ENCODE data around the gene GATAD2B. TPM values are rescaled to one million over a fixed set of nuclear protein-coding genes. Genes with fewer than 3 reads are reported as not detected.
"Not testable (repeated sequence)": the region's sequence is repeated elsewhere in the genome, so short reads cannot be mapped to it uniquely, and the experiment has no call there.

Gene GATAD2B
- polyA plus RNA-seq, 4 donors: 27.2 to 31.5 (median 28.9) TPM

DNA sequence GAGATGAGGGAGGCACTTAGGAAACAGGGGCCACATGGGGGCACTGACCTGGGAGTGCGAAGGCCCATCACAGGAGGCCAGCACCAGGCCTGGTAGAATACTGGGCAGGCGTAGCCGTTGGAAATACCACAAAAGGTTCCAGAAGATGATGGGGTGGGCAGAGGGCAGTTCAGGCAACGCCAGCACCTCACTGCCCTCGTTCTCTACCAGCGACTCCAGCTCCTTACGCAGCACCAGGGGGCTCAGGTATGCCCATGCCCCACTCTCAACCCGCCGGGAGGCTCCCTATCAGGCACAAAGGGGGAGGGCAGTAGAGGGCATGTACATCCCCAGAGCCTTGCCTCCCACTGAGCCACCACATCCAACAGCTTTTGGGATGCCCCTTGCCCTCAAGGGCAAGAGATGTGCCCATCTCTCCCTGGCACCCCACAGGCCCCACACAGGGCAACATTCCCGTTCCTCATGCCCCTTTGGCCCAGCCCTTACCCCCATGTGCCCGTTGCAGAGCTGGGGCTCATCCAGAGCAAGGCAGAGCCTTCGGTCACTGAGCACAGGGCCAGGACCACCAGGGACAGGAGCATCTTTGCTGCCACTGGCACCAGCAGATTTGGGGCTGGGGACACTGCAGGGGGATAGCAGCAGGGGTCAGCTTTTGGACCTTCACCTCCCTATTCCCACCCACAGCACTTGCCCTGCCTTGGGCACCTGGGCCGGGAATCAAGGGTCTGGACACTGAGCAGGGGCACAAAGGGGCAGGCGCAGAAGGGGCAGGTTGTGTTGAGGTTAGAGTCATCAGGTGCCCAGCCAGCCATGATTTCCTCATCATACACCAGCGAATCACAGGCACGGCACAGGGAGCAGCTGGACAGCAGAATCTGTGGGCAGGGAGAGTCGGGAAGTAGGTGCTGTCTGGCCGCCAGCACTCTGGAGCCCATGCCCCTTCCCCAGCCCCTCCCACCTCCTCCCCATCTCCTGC is 9.7 kb upstream of the GATAD2B start:
- DNase-seq (ENCODE audit: low read depth in 4 of 4, low spot score in 3 of 4): no peak

DNA sequence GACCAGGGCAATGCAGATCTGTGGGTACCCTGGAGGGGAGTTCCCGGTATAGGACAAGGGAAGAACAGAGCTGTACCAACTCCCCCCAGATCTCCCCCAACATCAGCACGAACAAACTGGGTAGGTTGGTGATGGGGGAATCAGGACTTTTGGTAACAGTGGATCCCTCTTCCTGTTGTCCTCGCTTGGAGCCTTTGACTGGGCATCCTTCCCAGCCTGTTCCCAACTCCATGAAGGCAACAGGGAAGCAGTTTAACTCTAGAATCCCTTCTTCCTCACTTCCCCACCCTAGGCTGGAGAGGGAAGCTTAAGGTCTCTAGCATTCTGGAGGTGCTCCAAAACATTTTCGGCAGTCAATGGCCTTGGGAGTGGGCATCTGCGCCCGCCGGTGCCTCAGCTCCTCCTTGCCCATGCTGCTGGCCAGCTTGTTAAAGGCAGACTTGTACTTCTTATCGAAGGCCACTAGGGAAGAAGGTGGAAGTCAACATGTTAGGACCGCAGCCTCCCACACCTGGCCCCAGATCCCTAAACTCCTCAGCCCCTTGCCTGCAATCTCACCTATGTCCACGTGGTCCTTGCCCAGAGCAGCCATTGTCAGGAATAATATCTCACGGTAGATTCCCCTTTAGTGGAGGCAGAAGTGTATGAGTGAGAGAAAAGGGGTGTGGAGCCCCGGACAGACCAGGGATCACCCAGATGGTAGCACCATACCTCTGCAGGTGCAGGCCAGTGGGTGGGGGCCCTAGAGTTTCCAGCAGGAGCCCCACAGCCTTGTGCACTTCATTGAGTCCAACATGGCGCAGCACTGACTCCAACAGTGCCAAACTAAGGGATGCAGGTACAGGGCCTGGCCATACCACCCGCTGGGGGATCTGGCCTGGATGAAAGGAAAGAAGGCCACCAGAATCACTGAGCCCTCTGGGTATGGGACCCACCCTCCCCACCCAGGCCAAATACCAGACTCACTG is 7.5 kb upstream of the GATAD2B start:
- no peak for DNase-seq (ENCODE audit: low read depth in 4 of 4, low spot score in 3 of 4)

DNA sequence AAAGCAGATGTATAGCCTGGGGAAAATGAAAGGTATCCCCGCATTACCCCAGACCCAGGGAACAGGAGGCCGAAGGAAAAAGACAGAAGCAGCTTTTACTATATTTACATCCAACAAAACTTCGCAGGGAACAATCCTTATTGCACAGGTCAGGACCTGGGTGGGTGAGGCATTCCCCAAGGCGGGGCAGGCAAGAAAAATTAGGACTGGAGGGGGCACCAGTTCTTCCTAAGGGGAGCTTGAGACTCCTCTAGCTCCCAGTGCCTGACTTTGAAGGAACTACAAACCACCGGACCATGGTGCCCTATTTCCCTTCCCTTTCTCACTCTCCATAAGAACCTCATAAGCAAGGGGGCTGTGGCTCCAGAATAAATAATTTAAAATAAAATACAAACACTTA is 6.7 kb upstream of the GATAD2B start:
- DNase-seq (ENCODE audit: low read depth in 4 of 4, low spot score in 3 of 4): no peak

DNA sequence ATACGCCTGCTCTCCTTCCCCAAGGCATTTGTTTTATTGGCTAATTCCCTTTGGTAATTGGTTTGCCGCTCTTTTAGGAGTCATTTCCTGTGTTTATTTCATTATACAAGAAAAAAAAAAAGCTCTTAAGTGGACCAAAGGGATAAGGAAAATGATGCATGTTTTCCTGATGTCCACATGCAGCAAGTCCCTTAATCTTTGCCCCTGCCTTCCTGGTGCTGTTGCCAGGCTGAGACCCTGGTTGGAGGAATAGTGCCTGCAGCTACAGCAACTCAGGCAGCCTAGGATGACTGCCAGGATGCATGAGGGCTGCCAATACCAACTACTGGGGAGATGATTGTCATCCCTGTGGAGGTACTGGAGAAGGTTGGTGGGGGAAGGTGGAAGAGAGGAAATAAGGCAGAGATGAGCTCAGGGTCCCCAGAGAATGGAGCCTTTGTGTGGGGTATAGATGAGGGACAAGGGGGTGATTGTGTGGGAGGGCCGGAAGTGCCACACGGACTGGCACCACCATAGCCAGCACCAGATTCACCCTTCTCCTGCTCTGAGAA is 6.1 kb upstream of the GATAD2B start:
- no peak for DNase-seq (ENCODE audit: low read depth in 4 of 4, low spot score in 3 of 4)

DNA sequence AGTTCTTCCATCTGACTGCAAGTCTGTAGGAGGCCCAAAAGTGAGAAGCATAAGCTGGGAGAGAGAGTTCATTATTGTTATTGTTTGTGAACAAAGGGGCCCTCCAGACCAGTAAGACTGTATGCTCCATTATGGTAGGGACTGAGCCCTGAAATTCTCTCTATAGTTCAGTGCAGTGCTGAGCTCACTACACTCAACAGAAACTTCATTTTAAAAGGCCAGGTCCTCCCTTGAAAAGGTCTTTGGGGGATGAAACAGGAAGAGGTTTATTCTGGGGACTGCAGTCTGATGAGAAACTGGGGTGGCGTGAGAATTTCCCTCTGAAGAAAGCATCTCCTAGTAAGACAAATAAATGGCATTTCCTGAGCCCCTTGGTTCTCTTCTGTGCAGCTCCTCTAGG is 5.5 kb upstream of the GATAD2B start:
- no peak for DNase-seq (ENCODE audit: low read depth in 4 of 4, low spot score in 3 of 4)

DNA sequence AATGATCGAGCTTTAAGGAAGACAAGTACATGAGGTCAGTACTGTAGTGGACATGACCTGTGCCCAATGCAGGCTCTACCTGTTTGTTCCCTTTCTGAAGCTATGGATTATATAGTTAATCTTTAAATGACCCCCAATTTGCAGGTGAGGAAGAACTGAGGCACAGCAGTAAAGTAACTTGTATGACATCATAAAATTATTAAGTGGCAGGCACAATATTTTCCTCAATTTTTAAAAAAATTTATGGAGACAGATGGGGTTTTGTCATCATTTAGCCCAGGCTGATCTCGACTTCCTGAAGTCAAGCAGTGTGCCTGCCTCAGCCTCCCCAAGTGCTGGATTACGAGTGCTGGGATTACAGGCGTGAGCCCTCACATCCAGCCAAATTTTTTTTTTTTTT is 3.6 kb upstream of the GATAD2B start:
- DNase-seq (ENCODE audit: low read depth in 4 of 4, low spot score in 3 of 4): no peak

DNA sequence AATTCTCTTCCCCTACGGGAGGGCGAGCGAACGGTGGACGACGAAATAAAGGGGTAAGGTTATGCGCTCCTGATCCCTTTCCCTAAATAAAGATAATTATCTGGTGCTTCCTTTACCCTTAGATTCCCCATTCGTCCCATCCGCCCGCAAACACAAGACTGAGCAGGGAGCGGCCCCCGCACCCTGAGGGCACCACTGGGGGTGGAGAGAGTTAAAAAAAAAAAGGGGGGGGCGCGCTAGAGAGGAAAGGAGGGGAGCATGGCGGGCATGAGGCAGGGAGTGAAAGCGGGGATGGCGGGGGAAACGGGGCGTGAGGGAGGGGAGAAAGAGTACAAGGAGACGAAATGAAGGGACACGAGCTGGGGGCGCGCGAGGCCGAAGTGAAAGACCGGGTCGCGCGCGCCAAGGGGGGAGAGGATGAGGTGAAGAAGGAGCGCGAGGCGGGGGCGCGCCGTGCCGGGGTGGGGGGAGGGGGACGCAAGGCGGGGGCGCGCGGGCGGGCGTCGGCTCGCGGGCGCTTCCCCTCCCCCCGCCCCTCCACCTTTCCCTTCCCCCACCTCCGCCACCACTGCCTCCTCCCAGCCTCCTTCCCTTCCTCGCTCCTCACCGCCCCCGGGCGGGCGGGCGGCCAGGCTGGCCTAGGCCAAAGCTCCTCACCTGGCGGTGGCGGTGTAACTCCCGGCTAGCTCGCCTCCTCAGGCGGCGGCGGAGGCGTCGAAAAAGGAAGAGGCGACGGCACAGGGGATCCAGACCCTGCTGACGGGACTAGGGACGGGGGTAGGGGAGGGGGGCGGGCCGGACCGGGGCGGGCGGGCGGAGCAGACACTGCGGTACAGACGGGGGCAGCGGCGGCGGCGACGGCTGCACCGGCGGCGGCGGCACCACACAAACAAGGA is 448 bp downstream of the GATAD2B start:
- DNase-seq (ENCODE audit: low read depth in 4 of 4, low spot score in 3 of 4): peak in 2 of 4 donors; percentile 16 to 33

DNA sequence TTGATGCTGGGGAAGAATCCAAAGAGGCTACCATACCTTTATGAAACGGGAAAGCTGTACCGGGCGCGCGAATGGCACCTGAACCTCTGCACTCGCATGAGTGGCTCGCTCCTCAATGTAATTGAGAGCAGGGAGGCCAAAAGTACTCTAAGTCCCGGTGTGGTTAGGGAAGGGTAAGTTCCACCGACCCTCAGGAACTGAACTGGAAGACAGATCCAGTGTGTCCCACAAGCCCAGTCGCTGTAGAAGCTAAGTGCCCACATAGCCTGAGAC is 1.0 kb downstream of the GATAD2B start:
- peak in 1 of 4 donors; percentile 2 for DNase-seq (ENCODE audit: low read depth in 4 of 4, low spot score in 3 of 4)

DNA sequence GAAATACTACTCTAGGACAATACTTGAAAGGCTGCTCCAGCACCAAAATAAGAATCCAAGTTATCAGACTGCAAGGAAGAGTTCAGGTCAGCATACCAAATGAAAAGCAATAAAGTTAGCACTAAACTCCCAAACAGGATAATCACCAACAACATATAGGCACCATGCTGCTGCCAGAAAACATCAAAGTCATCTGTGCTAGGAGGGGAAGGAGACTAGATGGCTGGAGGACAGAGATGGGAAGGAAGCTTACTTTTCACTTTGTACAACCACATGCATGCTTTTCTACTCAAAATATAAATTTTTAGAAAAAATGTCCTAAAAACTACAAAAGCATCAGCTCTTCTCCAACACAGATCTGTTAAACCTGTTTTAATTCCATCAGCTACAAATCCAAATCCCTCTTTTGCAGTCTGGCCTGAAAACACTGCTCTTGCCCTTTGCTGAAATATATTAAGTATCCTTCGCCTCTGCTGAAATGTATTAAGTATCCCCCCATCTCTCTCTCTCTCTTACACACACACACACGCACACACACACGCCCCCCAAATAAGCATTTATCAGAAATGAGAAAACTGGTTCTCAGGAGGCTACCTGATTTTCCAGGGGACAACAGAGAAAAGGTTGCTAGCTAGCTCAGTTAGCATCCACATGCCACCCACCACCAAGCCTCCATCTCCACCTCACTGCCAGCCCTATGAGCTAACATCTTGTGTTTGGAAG is 1.5 kb downstream of the GATAD2B start:
- no peak for DNase-seq (ENCODE audit: low read depth in 4 of 4, low spot score in 3 of 4)

DNA sequence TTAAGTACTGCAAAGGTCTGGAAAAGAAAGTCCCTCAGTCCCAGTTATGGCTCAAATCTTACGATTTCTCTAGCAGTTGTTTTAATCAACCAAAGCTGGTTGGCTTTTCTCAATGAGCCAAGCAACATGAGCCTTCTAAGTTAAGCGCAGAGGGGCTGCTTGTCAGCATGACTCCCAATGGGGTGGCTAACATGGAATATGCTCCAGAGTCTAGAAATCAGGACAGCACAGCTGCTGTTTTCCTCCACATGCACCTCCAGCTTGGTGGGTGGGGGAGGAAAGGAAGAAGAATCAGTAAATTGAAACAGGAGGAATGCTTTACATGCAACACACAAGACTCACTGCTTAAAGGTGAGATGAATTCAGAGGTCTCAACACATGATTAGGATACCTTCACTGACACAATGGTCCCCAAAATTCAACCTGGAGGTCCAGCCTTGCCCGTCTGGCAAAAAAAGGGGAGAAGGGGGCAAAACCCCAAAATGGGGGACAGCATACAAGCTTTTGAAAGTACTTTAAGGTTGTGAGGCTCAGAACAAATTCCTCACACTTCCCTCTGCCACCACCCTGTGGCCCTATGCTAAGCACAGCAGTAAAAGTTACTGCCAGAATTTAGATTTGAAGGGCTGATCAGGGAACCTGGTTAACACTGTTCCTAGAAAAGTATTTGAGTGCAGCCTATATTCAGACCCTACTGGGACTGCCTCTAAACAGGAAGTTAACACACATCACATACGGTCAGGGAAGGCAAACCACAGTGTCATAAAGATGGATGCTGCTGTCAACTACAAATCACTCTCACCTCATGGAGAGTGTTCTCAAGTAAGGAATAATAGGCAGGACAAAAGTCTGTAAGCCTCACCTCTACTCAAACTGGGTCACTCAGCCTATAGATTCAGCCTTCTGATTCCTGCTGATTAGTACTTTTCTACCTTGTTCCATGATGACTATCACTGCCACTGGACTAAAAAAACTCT is 2.6 kb downstream of the GATAD2B start:
- DNase-seq (ENCODE audit: low read depth in 4 of 4, low spot score in 3 of 4): peak in 1 of 4 donors; percentile 1

DNA sequence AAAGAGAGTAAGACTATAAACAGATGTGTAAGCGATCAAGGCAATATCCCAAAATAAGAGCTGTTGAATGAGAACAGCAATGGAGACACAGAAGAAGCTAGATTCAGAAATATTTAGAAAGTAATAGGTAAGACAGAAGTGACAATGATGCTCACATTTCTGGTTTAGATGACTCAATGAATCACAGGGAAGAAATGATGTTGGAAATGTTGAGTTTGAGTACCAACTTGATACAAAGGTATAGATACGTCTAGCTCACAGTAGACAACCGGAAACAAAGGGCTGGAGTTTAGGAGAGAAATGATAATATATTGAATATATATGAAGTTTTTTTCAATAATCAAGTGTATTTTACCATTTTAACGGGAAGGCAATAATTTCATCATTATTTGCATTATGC is 6.5 kb downstream of the GATAD2B start:
- DNase-seq (ENCODE audit: low read depth in 4 of 4, low spot score in 3 of 4): no peak

DNA sequence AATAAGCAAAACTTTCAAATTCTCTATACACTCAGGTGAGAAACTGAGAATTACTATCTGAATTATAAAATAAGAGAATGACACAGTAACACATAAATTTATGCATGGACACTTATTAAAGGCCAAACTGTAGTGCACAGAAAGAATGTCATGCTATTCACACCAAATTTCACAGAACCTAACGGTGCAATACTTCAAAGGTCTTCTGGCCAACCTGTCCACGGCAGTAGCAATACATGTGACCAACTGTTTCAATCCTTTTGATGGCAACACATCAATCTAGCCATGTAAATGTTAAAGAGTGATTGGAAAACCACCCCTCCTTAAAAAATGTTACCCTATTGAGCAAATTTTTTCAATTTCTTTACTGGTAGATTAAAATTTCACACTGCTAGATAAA is 10.4 kb downstream of the GATAD2B start:
- no peak for DNase-seq (ENCODE audit: low read depth in 4 of 4, low spot score in 3 of 4)

DNA sequence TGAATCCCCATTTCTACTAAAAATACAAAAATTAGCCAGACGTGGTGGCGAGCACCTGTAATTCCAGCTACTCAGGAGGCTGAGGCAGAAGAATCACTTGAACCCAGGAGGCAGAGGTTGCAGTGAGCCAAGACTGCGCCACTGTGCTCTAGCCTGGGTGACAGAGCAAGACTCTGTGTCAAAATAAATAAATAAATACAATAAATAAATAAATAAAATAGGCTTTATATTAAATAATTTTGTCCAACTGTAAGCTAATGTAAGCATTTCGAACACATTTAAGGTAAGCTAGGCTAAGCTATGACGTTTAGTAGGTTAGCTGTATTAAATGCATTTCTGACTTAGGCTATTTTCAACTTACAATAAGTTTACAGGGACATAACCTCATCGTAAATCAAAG is 12.2 kb downstream of the GATAD2B start:
- not testable (repeated sequence) for DNase-seq (ENCODE audit: low read depth in 4 of 4, low spot score in 3 of 4)

DNA sequence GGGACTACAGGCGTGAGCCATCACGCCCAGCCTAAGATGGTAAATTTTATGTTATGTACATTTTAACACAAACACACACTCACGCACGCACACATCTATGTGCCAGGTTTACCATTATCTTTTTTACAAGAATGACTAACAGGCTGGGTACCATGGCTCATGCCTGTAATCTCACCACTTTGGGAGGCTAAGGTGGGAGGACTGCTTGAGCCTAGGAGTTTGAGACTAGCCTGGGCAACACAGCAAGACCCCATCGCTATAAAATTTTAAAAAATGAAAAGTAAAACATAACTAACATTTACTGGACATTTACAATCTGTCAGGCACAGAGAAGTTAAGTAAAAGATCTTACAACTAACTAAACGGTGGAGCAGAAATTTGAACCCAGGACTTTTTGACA is 14.7 kb downstream of the GATAD2B start:
- DNase-seq (ENCODE audit: low read depth in 4 of 4, low spot score in 3 of 4): no peak

DNA sequence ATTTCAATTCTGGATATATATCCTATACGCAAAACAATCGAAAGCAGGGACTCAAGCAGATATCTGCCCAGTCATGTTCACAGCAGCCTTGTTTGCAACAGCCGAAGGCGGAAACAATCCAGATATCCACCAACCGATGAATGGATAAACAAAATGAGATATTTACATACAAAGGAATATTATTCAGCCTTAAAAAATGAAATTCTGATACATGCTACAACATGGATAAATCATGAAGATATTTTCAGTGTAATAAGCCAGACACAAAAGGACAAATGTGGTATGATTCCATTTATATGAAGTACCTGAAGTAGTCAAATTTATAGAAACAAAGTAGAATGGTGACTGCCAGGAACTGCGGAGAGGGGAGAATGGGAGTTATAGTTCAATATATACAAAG is 15.6 kb downstream of the GATAD2B start:
- no peak for DNase-seq (ENCODE audit: low read depth in 4 of 4, low spot score in 3 of 4)

DNA sequence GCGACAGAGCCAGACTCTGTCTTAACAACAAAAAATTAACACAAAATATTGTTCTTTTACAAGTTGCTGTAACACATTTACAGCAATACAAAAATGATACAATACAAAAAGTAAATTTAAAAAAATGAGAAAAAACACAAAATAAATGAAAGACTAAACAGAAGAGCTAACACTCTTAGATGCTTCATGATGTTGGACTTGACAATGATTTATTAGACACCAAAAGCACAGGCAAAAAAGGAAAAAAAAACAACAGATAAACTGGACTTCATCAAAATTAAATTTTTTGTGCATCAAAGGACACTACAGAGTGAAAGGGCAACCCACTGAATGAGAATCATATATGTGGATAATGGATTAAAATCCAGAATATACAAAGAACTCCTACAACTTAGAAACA is 16.4 kb downstream of the GATAD2B start:
- DNase-seq (ENCODE audit: low read depth in 4 of 4, low spot score in 3 of 4): no peak

DNA sequence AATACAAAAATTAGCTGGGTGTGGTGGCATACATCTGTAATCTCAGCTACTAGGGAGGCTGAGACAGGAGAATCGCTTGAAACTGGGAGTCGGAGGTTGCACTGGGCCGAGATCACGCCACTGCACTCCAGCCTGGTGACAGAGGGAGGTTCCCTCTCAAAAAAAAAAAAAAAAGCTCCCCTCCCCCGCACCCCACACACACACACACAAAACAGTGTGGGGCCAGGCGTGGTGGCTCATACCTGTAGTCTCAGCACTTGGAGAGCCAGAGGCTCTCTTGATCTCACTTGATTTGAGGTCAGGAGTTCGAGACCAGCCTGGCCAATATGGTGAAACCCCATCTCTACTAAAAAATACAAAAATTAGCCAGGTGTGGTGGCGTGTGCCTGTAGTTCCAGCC is 16.9 kb downstream of the GATAD2B start:
- not testable (repeated sequence) for DNase-seq (ENCODE audit: low read depth in 4 of 4, low spot score in 3 of 4)

DNA sequence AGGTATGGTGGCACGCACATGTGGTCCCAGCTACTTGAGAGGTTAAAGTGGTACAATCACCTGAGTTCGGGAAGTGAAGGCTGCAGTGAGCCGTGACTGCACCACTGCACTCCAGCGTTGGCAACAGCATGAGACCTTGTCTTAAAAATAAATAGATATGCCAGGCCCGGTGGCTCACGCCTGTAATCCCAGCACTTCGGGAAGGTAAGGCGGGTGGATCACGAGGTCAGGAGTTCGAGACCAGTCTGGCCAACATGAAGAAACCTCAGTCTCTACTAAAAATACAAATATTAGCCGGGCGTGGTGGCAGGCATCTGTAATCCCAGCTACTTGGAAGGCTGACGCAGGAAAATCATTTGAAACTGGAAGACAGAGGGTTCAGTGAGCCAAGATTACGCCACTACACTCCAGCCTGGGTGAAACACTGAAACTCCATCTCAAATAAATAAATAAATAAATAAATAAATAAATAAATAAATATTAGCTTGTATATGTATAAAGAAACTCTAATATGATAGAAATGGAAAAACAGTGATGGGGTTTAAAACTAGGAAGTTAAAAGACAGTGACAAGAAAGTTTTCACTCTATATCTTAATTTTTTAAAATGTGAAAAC is 18.8 kb downstream of the GATAD2B start:
- no peak for DNase-seq (ENCODE audit: low read depth in 4 of 4, low spot score in 3 of 4)
